K562 (cell line): Measurements from ENCODE around the gene ZNF541. TPM values are rescaled to one million over a fixed set of nuclear protein-coding genes. Genes with fewer than 3 reads are reported as not detected.

ENCODE experiments used
- BDP1 ChIP-seq: IDR thresholded peaks from 3 replicates; pipeline ENCODE4 v1.6.1; 2011; ENCODE audit not compliant: insufficient read length, insufficient read depth
- NR2C1 ChIP-seq, 2 experiments: fragments of 450-650 bp; IDR thresholded peaks; 2 replicates each; pipeline ENCODE4 v1.6.1; 2017; ENCODE audit warnings: mild to moderate bottlenecking in 2 of 2, antibody characterized with exemption in 1 of 2, inconsistent platforms in 1 of 2, missing compliant biosample characterization in 1 of 2, missing genetic modification characterization in 1 of 2
- NRF1 ChIP-seq, 2 experiments: fragments of 450-650 bp; IDR thresholded peaks in 1 of 2; conservative IDR thresholded peaks in 1 of 2; 2 replicates each; pipeline ENCODE4 v1.6.1; 2014; ENCODE audit warnings: mild to moderate bottlenecking in 2 of 2
- PATZ1 ChIP-seq: fragments of 250-450 bp; sonication (Bioruptor Pico); IDR thresholded peaks from 2 replicates; pipeline ENCODE4 v1.5.0; 2020; ENCODE audit warnings: mild to moderate bottlenecking, borderline replicate concordance
- STAT6 ChIP-seq: sonication (generic); formaldehyde crosslinking; IDR thresholded peaks from 2 replicates; pipeline ENCODE4 v1.8.1; 2023; ENCODE audit warnings: mild to moderate bottlenecking, missing genetic modification reagents
- polyA plus RNA-seq, 8 experiments: library from polyadenylated mRNA; depleted of rRNA in 4 of 8; stranded (reverse) in 5 of 8; unstranded in 3 of 8; fragments of >200 nt; fragmentation: Nextera tagmentation in 2 of 8; fragmentation: Illumina TruSeq in 1 of 8; extraction: Ambion mirVana in 2 of 8; extraction: Trizol in 1 of 8; gene quantifications; 2 replicates each; pipeline versions ENCODE4 v1.2.1 to v1.2.3, GENCODE V29; 2011 to 2014; ENCODE audit warnings: inconsistent platforms in 1 of 8, missing spikeins in 1 of 8
- total RNA-seq, 7 experiments: library from RNA; depleted of rRNA in 6 of 7; stranded (reverse); fragments of >200 nt in 6 of 7; fragmentation: Illumina TruSeq in 2 of 7; extraction: Trizol in 2 of 7; gene quantifications; 2 replicates each; pipeline versions ENCODE4 v1.2.1 to v1.2.3, GENCODE V29; 2011 to 2021; ENCODE audit warnings: low replicate concordance in 1 of 7

The ZNF541 gene
- total and polyA plus RNA-seq, 9 of the 15 experiments (the other 6 are each of a cell fraction or from before 2014, with no cell fraction given): 0.04 to 0.11 (median 0.05) TPM; not detected in 1

GRCh38 chr19:47609906-47610894 lies 37.3 kb upstream of the ZNF541 start (continued):
- no peak for TF ChIP-seq STAT6
- no peak for TF ChIP-seq BDP1
- no peak for TF ChIP-seq PATZ1 (CRISPR knock-in tag)
- TF ChIP-seq NR2C1 (IDR thresholded peaks at IDR 0.05): peak; percentile 55
- peak; percentile 56 for TF ChIP-seq NR2C1 (tag; IDR thresholded peaks at IDR 0.05)
- TF ChIP-seq NRF1 (conservative IDR thresholded peaks at IDR 0.05 in 1 of 2, IDR thresholded peaks at IDR 0.05 in 1 of 2): peak in 1 of 2 experiments; percentile 38; a peak in 3 of 4 replicates
